ENCODE results near the gene CDKN1C.

The CDKN1C gene

DNA sequence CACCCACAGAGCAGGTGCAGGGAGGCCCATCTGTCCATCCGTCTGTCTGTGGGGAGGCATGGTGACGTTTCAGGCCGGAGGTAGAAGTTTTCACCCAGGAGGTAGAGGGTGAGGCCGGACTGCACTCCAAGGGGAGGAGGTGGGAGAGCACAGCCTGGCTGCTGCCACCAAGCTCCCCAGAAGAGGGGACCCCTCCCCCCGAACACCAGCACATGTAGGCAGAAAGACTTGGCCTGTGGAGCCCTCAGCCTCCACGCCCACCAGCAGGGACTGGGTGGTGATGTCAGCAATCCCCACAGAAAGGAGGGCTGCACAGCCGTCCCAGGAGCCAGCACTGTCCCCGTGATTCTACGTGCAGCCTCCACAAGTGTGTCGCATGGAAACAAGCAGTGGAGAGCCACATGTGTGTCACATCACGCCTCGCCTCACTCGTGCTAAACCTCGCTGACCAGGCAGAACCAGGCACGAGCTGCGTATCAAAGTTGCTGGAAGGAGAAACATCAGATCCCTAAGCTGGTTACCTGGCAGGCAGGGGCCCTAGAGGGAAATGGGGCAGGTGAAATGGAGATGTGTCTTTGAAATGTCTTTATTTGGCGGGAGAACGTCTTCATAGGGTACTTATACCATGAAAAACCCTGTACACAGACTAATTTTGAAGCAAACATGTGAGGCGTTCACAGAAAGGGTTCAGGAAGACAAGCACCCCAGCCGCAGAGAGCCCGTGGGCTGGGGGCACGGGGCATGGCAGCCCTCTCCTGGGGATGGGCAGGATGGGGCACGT is 49.1 kb downstream of the CDKN1C start:
- no peak for TF ChIP-seq JUND (IDR thresholded peaks at IDR 0.05; ENCODE audit: low read depth)
- in situ Hi-C loops (cut with HindIII; ENCODE audit: low pct_unique_long_range_greater_than_20kb, low sequenced_read_pairs): no loop called here
- no peak for DNase-seq (ENCODE audit: low read depth in 1 of 2, low spot score in 1 of 2)

- in situ Hi-C loops (cut with HindIII; ENCODE audit: low pct_unique_long_range_greater_than_20kb, low sequenced_read_pairs): no loop called here
- TF ChIP-seq JUND (IDR thresholded peaks at IDR 0.05; ENCODE audit: low read depth): no peak
- DNase-seq (ENCODE audit: low read depth in 1 of 2, low spot score in 1 of 2): no peak
Observed at GRCh38 chr11:2835751-2836150, 49.8 kb downstream of the CDKN1C start.

DNA sequence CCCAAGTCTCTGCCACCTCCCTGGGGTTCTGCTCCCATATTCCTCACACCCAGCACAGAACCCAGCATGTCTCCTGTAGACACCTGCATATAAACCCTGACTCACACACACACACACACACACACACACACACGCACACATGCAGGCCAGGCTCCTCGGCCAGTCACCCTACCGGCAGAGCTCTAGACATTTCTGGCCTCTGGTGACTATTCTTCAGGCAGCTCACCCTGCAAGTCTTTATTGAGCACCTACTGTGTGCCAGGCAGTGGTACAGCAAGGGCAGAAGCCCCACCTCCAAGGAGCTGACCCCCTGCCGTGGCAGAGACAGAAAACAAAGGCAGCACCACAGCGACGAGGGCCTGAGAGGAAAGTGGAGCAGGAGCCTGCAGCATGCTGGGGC is 50.3 kb downstream of the CDKN1C start:
- TF ChIP-seq JUND (IDR thresholded peaks at IDR 0.05; ENCODE audit: low read depth): no peak
- no peak for DNase-seq (ENCODE audit: low read depth in 1 of 2, low spot score in 1 of 2)

DNA sequence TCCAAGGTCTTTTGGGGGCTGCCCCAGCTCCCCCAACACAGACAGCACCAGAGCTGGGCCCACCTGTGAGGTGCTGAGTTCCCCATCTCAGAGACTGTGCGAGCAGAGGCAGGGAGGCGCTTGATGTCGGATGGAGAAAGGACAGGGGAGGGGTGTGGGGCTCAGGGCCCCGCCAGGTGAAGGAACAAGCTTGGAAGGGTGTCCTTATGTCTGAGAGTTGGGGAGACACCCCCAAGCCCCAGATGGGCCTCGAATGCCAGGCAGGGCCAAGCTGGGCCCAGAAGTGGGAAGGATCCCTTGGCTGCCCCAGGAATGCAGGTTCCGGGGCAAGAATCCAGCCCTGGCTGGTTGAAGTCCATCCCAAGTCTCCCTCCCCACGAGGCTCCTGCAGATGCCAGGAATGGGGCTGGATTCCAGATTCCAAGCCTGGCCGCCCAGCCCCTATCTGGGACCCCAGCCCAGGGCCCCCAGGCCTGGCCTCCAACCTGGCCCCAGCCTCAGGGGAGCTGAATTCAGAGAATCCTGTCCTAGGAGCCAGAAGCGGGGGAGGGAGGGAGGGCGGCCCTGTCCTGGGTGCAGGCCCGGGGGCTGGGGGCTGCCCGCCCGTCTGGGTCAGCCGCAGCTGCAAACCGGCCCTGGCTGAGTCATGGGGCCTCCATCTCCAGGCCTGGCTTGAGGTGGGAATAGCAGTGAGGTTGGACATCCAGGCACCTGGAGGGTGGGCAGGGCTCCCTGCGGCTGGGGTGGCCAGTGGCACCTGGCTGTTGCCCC is 50.9 kb downstream of the CDKN1C start:
- TF ChIP-seq JUND (IDR thresholded peaks at IDR 0.05; ENCODE audit: low read depth): no peak
- in situ Hi-C loops (cut with HindIII; ENCODE audit: low pct_unique_long_range_greater_than_20kb, low sequenced_read_pairs): no loop called here
- no peak for DNase-seq (ENCODE audit: low read depth in 1 of 2, low spot score in 1 of 2)

More for the DNA sequence above, 50.3 kb downstream of the CDKN1C start:
- in situ Hi-C loops (cut with HindIII; ENCODE audit: low pct_unique_long_range_greater_than_20kb, low sequenced_read_pairs): no loop called here

- no peak for DNase-seq (ENCODE audit: low read depth in 1 of 2, low spot score in 1 of 2)
- TF ChIP-seq JUND (IDR thresholded peaks at IDR 0.05; ENCODE audit: low read depth): no peak
- in situ Hi-C loops (cut with HindIII; ENCODE audit: low pct_unique_long_range_greater_than_20kb, low sequenced_read_pairs): no loop called here
Observed at GRCh38 chr11:2833716-2834502, 51.7 kb downstream of the CDKN1C start.
